NCI-H774 (cell line): ENCODE measurements around the gene CRACDL.

ENCODE experiments used
- DNase-seq: peaks from one replicate; lab custom pipeline; 2025; lab: John Stamatoyannopoulos, UW

Gene CRACDL

DNA sequence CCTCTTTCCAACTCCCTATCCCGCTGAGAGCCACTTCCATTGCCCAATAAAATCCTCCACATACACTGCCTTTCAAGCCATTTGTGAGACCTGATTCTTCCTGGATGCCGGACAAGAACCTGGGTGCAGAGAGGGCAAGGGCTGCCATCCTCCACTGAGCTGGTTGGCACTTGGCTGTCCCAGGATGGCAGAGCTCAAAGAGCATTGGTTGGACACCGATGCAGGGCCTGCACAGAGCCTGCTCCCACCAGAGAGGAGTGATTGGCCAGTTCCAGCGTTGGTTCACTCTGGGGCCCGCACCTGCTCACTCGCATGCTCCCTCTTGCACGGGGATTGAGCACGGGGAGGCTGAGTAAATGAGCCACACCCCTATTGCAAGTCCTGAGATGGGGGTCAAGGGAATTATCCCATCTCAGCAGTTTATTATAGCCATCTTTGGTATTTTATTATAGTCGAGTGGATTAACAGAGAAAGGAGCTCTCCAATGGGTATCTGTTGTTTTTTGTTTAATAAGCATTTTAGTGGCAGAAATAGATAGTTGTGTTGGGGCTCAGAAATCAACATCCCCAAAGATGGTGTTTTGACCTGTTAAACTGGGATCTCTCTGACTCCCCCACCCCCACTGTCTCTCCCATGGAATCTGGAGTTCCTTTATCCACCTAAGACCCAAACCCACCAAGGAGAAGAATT, 185.3 kb downstream of the CRACDL start:
- DNase-seq: no peak

DNA sequence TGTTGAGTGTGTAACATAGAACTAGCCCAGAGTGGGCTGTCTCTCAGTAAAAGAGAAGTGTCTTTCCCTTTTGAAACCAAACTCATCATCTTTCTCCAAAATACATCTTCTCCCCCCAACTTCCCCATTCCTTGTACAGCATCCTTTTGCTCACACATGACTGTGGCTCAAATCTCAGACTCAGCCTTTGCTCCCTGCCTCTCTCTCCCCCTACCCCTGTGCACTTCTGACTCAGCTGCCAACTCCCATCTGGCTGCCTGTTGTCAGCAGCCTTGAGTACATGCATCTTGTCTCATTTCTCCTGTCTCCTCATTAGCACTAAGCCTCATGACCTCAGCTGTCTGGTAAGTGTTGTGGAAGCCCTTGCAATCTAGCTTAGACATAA, 187.0 kb downstream of the CRACDL start:
- no peak for DNase-seq

GRCh38 chr2:98748292-98749065, 187.5 kb downstream of the CRACDL start:
- DNase-seq: no peak

GRCh38 chr2:98747888-98748287, 188.1 kb downstream of the CRACDL start:
- no peak for DNase-seq

DNA sequence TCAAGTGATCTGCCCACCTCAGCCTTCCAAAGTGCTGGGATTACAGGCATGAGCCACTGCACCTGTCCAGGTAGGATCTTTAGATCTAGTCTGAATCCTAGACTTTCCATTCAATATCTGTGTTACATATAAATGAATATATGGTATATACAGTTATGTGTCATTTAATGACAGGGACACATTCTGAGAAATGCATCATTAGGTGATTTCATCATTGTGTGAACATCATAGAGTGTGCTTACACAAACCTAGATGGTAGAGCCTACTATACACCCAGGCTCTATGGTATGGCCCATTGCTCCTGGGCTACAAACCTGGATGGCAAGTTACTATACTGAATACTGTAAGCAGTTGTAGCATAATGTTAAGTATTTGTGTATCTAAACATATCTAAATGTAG, 189.6 kb downstream of the CRACDL start:
- DNase-seq: no peak

DNA sequence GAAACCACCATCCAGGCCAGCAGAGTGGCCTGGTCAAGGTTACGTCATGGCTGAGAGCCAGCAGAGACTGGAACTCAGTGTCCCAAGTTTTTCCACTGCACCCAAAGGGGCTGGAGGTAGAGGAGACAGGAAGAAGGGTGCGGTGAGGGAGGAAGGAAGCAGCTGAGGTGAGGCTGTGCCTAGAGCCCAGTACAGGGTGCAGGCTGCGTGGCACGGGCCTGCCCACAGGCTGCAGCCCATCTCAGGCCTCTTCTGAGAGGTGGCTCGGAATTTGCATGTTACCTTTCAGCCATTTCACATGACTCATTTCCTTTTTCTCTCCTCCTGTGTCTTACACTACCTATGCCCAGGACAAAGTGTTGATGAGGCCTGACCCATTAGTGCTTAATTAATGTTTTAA, 191.4 kb downstream of the CRACDL start:
- no peak for DNase-seq
